Measurements from ENCODE around the gene ELP4.
"Not testable (repeated sequence)": the region's sequence is repeated elsewhere in the genome, so short reads cannot be mapped to it uniquely, and the experiment has no call there.

ELP4 gene

DNA sequence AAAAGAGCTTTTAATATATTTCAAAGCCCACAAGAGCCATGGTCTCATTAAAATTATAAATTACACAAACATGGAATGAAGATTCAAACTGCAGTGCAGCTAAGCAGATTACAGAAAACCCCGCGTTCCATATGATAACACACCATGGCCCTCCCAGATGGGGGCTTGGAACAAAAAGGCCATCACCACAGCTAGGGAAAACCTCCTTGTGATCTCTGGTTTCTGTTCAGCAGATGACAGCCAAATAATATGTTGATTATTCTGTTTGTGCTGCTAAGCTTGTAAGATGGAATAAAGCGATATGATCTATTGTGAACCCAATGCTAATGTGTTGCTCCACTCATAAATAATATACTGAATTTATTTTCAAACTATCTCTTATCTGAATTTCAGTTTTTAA is 28.6 kb upstream of the ELP4 start:
- no peak for DNase-seq (ENCODE audit: low spot score)
- TF ChIP-seq, protein P1, sequence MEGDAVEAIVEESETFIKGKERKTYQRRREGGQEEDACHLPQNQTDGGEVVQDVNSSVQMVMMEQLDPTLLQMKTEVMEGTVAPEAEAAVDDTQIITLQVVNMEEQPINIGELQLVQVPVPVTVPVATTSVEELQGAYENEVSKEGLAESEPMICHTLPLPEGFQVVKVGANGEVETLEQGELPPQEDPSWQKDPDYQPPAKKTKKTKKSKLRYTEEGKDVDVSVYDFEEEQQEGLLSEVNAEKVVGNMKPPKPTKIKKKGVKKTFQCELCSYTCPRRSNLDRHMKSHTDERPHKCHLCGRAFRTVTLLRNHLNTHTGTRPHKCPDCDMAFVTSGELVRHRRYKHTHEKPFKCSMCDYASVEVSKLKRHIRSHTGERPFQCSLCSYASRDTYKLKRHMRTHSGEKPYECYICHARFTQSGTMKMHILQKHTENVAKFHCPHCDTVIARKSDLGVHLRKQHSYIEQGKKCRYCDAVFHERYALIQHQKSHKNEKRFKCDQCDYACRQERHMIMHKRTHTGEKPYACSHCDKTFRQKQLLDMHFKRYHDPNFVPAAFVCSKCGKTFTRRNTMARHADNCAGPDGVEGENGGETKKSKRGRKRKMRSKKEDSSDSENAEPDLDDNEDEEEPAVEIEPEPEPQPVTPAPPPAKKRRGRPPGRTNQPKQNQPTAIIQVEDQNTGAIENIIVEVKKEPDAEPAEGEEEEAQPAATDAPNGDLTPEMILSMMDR (conservative IDR thresholded peaks at IDR 0.05; ENCODE audit: low read depth) = no peak
- CTCF ChIA-PET = no interaction called here
- H3K27ac ChIP-seq = no peak overlapping the region
- POLR2A ChIA-PET (ENCODE audit: low non-redundant PET) = no interaction called here

DNA sequence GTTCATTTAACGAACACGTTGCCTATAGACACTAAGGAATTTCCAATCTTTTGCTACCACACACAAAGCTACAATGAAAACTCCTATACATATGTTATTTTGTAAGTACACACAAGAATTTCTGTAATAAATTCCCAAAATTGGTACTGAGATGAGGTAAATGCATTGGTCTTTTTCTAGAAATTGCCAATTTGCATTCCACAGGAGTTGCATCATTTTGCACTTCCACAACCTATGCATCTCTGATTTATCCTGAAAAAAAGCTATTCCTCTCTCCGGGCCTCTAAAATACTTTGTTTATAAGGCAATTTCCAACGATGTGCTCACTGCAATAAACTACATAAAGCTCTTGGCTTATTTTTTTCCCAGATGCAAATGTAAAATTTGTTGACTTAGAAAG is 25.1 kb upstream of the ELP4 start:
- no peak for DNase-seq (ENCODE audit: low spot score)
- TF ChIP-seq, protein P1 (conservative IDR thresholded peaks at IDR 0.05; ENCODE audit: low read depth) = no peak
- POLR2A ChIA-PET (ENCODE audit: low non-redundant PET) = no interaction called here
- CTCF ChIA-PET = no interaction called here
- H3K27ac ChIP-seq = no peak overlapping the region

DNA sequence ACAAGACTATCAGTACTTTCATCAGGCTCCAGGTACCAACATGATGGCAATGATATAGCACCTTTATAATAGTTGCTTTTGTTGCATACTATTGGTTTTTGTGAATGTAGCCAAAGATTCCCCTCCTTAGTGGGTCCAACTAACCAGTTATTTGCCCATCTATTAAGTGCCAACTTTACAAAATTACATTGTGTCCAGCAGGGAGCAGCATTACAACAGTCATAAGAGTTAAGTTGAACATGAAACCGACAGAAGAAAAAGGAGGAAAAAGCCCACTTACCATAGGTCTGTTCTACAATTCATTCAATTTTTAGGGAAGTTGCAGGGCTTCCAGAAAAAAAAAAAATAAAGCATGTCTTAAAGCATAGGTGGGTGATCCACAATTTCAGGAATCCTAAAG is 21.7 kb upstream of the ELP4 start:
- TF ChIP-seq, protein P1 (conservative IDR thresholded peaks at IDR 0.05; ENCODE audit: low read depth) = peak; percentile 21; the same call in 1 of the 2 replicates
- POLR2A ChIA-PET (ENCODE audit: low non-redundant PET) = no interaction called here
- DNase-seq (ENCODE audit: low spot score) = no peak
- CTCF ChIA-PET = no interaction called here
- H3K27ac ChIP-seq = no peak overlapping the region

DNA sequence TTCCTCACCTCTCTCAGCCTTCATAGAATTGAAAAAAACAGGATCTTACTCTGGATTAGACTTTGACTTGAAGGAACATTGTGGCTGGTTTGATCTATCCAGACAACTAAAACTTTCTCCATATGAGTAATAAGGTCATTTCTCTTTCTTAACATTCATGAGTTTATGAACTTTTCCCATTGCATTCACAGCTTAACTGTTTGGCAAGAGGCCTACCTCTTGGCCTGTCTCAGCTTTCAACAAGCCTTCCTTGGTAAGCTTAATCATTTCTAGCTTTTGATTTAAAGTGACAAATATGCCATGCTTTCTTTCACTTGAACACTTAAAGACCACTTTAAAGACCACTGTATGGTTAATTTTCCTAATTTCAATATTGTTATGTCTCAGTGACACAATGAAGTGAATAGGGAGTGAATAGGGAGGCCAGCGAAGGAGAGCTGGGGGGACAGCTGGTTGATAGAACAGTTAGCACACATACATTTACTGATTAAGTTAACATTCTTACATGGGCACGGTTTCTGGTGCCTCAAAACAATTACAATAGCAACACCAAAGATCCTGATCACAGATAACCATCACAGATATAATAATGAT is 17.1 kb upstream of the ELP4 start:
- CTCF ChIA-PET = interaction anchor here (0.6 kb wide), 1 partner anchor 163 kb away, joined by 3 read pairs; no protein-coding TSS in a partner anchor
- POLR2A ChIA-PET (ENCODE audit: low non-redundant PET) = no interaction called here
- no peak for DNase-seq (ENCODE audit: low spot score)
- H3K27ac ChIP-seq = no peak overlapping the region
- TF ChIP-seq, protein P1 (conservative IDR thresholded peaks at IDR 0.05; ENCODE audit: low read depth) = no peak

DNA sequence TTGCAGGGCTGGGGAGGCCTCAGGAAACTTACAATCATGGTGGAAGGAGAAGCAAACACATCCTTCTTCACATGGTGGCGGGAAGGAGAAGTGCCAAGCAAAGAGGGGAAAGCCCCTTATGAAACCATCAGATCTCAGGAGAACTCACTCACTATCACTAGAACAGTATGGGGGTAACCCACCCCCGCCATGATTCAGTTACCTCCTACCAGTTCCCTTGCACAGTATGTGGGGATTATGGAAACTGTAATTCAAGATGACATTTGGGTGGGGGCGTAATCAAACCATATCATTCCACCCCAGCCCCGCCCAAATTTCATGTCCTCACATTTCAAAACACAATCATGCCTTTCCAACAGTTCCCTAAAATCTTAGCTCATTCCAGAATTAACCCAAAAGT is 16.3 kb upstream of the ELP4 start:
- TF ChIP-seq, protein P1 (conservative IDR thresholded peaks at IDR 0.05; ENCODE audit: low read depth) = no peak
- ChIA-PET CTCF (no interaction called here), POLR2A (ENCODE audit: low non-redundant PET) (no interaction called here)
- no peak overlapping the region for H3K27ac ChIP-seq
- no peak for DNase-seq (ENCODE audit: low spot score)

DNA sequence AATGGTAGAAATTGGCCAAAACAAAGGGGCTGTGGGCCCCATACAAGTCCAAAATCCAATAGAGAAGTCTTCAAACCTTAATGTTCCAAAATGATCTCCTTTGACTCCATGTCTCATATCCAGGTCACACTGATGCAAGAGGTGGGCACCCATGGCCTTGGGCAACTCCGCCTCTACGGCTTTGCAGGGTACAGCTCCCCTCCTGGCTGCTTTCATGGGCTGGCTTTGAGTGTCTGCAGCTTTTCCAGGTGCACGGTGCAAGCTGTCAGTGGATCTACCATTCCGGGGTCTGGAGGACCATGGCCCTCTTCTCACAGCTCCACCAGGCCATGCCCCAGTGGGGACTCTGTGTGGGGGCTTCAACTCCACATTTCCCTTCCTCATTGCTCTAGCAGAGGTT is 15.8 kb upstream of the ELP4 start:
- POLR2A ChIA-PET (ENCODE audit: low non-redundant PET); CTCF ChIA-PET; DNase-seq (ENCODE audit: low spot score); H3K27ac ChIP-seq: not testable (repeated sequence)

DNA sequence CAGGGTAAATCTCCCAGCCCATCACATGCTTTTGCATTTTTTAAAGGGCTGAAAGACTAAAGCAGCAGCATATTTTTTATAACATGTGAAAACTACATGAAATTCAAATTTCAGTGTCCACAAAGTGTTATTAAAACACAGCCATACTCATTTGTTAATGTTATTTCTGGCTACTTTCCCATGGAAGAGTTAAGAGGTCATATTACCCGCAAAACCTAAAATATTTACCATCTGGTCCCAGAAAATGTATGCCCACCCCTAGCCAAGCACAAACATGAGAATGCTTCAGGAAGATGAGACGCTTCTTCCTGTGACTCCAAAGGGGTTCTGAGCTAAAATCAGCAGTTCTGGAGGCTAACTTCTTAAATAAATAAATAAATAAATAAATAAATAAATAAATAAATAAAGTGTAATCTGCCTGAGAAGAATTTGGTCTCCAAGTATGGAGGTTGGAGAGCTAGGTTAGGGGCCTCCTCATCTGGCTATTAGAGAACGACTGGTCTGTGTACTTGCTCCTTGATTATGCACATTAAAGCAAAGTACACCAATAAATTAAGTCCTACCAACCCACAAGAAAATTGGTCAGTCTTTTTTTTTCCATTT is 9.9 kb upstream of the ELP4 start:
- POLR2A ChIA-PET (ENCODE audit: low non-redundant PET) = no interaction called here
- TF ChIP-seq, protein P1 (conservative IDR thresholded peaks at IDR 0.05; ENCODE audit: low read depth) = no peak
- DNase-seq (ENCODE audit: low spot score) = no peak
- no peak overlapping the region for H3K27ac ChIP-seq
- CTCF ChIA-PET = no interaction called here
